ENCODE data around the gene DECR2. TPM values are rescaled to one million over a fixed set of nuclear protein-coding genes. Genes with fewer than 3 reads are reported as not detected.

DECR2 gene
- total and polyA plus RNA-seq, 2 of the 13 experiments (the other 11 are each of a cell fraction or from before 2014, with no cell fraction given) = 36.3 to 44.6 TPM

DNA sequence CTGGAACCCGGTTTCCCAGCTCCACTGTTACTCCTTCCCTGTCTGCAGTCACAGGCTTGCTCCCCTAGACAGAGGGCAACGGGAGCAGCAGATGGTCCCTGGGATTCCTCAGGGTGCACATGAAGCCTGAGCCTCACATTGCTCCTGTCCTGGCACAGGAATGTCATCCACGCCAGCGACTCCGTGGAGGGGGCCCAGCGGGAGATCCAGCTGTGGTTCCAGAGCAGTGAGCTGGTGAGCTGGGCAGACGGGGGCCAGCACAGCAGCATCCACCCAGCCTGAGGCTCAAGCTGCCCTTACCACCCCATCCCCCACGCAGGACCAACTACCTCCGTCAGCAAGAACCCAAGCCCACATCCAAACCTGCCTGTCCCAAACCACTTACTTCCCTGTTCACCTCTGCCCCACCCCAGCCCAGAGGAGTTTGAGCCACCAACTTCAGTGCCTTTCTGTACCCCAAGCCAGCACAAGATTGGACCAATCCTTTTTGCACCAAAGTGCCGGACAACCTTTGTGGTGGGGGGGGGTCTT, 1.6 kb upstream of the DECR2 start:
- WGBS (ENCODE audit: low lambda C conversion rate) = 96% methylated on average over 9 of the region's 10 CpGs
- in situ Hi-C loops (cut with HindIII; ENCODE audit: extremely low pct_ligation_motif_present, low pct_unique_long_range_greater_than_20kb) = no loop called here
- Histone ChIP-seq H3K4me1 (ENCODE audit: insufficient read depth, low read length) (peaks cover 61% of the 10 kb centered on the region), H3K9me3 (ENCODE audit: low read length) (no peaks in the 10 kb centered on the region), H3K79me2 (ENCODE audit: insufficient read depth, low read length) (peaks cover 19% of the 10 kb centered on the region), H2AFZ (ENCODE audit: low read length) (no peak overlapping the region), H3K4me3 (replicated peaks in 1 of 3; ENCODE audit: insufficient read depth in 1 of 3, low read depth in 2 of 3, low read length in 3 of 3) (no peak overlapping the region), H3K4me2 (ENCODE audit: low read depth, low read length) (peak overlapping the region; percentile 69; the same call in 1 of the 2 replicates), H3K27me3 (ENCODE audit: control insufficient read depth in 1 of 2, insufficient read depth in 2 of 2, low read length in 2 of 2) (no peaks in the 10 kb centered on the region), H3K9ac (ENCODE audit: insufficient read depth, low read depth, low read length) (no peak overlapping the region), H3K36me3 (replicated peaks in 1 of 2; ENCODE audit: control insufficient read depth in 1 of 2, insufficient read depth in 2 of 2, low read length in 2 of 2) (peaks cover 0 to 4% of the 10 kb centered on the region in 2 experiments; a peak in 2 of 5 replicates), H3K27ac (ENCODE audit: extremely low read length, insufficient read depth, low read length) (peak overlapping the region; percentile 16), H4K20me1 (ENCODE audit: insufficient read depth, low read length) (no peaks in the 10 kb centered on the region)
- FAIRE-seq (no peak), ATAC-seq (no peak), DNase-seq (ENCODE audit: low spot score) (no peak)
- no TSS peak for BruUV-seq (replicated peaks)
- intact Hi-C loops (cut with micrococcal nuclease; ENCODE audit: unreplicated experiment) = no loop called here
- CTCF ChIA-PET (ENCODE audit: low intra/inter-chr PET ratio, low total read pairs) = no interaction called here
- TF ChIP-seq POLR2A (IDR thresholded peaks at IDR 0.05; ENCODE audit: insufficient read depth in 1 of 2, low read depth in 2 of 2, low read length in 2 of 2) (0 out of 4 replicates have a peak, but pooled peaks of 1 of the 2 experiments have one; percentile 32), RBM39 (IDR thresholded peaks at IDR 0.05; ENCODE audit: low read depth, low read length, poor library complexity, severe bottlenecking) (no peak)
- POLR2A ChIA-PET = interaction anchor here (1.0 to 1.4 kb wide), 3 partner anchors 19 to 167 kb away, joined by 3 to 4 read pairs (median 4); partner anchors contain the start of gene NHLRC4

- Histone ChIP-seq H3K4me3 (replicated peaks in 1 of 3; ENCODE audit: insufficient read depth in 1 of 3, low read depth in 2 of 3, low read length in 3 of 3) (peak overlapping the region; percentile 24 to 63 (median 39)), H3K27me3 (ENCODE audit: control insufficient read depth in 1 of 2, insufficient read depth in 2 of 2, low read length in 2 of 2) (no peaks in the 10 kb centered on the region), H3K36me3 (replicated peaks in 1 of 2; ENCODE audit: control insufficient read depth in 1 of 2, insufficient read depth in 2 of 2, low read length in 2 of 2) (peaks cover 0 to 9% of the 10 kb centered on the region in 2 experiments; a peak in 2 of 5 replicates), H2AFZ (ENCODE audit: low read length) (no peak overlapping the region), H3K4me2 (ENCODE audit: low read depth, low read length) (peak overlapping the region; percentile 77), H3K4me1 (ENCODE audit: insufficient read depth, low read length) (peaks cover 51% of the 10 kb centered on the region), H4K20me1 (ENCODE audit: insufficient read depth, low read length) (no peaks in the 10 kb centered on the region), H3K79me2 (ENCODE audit: insufficient read depth, low read length) (peaks cover 6% of the 10 kb centered on the region), H3K27ac (ENCODE audit: extremely low read length, insufficient read depth, low read length) (peak overlapping the region; percentile 86), H3K9ac (ENCODE audit: insufficient read depth, low read depth, low read length) (peak overlapping the region; percentile 75), H3K9me3 (ENCODE audit: low read length) (no peaks in the 10 kb centered on the region)
- BruUV-seq (replicated peaks) = TSS peak; percentile 79
- intact Hi-C loops (cut with micrococcal nuclease; ENCODE audit: unreplicated experiment) (loop anchor here (2.0 kb wide), 2 partner anchors 20 to 70 kb away; partner anchors contain the start of gene RAB11FIP3), in situ Hi-C loops (cut with HindIII; ENCODE audit: extremely low pct_ligation_motif_present, low pct_unique_long_range_greater_than_20kb) (no loop called here)
- POLR2A ChIA-PET = interaction anchor here (0.8 to 3.1 kb wide), 9 partner anchors 9 to 129 kb away, joined by 3 to 18 read pairs (median 6); partner anchors contain the start of gene CAPN15
- DNase-seq (ENCODE audit: low spot score) = no peak
- ATAC-seq = peak; percentile 64
- CTCF ChIA-PET (ENCODE audit: low intra/inter-chr PET ratio, low total read pairs) = no interaction called here
- WGBS (ENCODE audit: low lambda C conversion rate) = 0% methylated on average over 5 of the region's 12 CpGs
- FAIRE-seq = no peak
- TF ChIP-seq ZSCAN12 (CRISPR knock-in tag; IDR thresholded peaks at IDR 0.05) (no peak), PAWR (CRISPR knock-in tag; IDR thresholded peaks at IDR 0.05; ENCODE audit: borderline replicate concordance) (no peak), SUZ12 (IDR thresholded peaks at IDR 0.05; ENCODE audit: low read depth, low read length) (no peak), NR2F6 (IDR thresholded peaks at IDR 0.05) (no peak), NR2F6 (CRISPR knock-in tag; IDR thresholded peaks at IDR 0.05) (no peak), REST (IDR thresholded peaks at IDR 0.05; ENCODE audit: borderline replicate concordance in 1 of 2, low read depth in 1 of 2, low read length in 2 of 2) (no peak), SOX13 (IDR thresholded peaks at IDR 0.05) (no peak), SOX13 (CRISPR knock-in tag; conservative IDR thresholded peaks at IDR 0.05 in 1 of 2, IDR thresholded peaks at IDR 0.05 in 1 of 2) (no peak), ZC3H4 (CRISPR knock-in tag; IDR thresholded peaks at IDR 0.05; ENCODE audit: borderline replicate concordance) (peak; percentile 72; the same call in 1 of the 2 replicates)
Observed at GRCh38 chr16:404971-405486, 3.3 kb downstream of the DECR2 start.

All from HepG2 (cell line).